GM12801 (cell line): ENCODE results near the gene AP1G2.

Experiments used
- TF ChIP-seq, protein P1 (sequence below): IDR thresholded peaks from one replicate; pipeline ENCODE4 v1.5.1; 2011; ENCODE audit warnings: control low read depth; ENCODE audit not compliant: insufficient read length; ENCODE audit errors: extremely low read depth

Gene AP1G2

DNA sequence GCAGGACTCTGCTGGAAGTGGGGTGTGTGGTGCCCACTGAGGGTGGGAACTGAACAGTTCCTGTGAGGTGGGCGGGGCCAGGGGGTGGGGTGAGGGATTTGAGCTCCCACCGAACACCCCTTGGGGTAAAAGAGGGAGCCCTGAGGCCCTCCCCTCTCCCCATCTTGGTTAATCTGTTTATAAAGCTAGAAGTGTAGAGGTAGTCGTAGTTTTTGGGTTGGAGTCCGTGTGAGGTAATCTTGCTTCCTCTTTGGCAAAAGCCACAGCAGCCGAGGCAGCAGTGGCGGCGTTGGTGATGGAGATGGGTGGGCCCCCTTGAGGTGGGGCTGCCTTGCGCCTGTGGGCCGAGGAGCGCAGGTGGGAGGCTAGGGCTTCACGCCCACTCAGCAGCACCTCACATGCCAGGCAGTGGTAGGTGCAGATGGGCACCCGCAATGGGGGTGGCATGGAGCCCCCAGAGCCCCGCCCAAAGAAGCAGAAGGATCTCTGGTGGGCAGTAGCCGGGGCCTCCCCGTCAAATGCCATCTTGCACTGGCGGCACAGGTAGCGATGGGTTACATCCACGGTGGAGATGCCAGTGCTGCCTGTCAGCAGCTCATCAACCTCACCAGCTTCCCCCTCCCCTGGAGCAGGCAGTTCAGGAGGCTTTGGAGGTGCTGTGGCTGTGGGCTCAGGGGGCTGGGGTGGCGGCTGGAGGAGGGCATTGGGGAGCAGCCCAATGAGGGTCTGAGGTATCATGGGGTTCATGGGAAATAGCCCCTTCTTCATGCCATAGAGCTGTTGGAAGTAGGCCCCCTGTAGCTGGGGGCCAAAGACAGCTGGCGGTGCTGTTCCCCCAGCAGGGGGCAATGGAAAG is 45.6 kb downstream of the AP1G2 start:
- TF ChIP-seq, protein P1, sequence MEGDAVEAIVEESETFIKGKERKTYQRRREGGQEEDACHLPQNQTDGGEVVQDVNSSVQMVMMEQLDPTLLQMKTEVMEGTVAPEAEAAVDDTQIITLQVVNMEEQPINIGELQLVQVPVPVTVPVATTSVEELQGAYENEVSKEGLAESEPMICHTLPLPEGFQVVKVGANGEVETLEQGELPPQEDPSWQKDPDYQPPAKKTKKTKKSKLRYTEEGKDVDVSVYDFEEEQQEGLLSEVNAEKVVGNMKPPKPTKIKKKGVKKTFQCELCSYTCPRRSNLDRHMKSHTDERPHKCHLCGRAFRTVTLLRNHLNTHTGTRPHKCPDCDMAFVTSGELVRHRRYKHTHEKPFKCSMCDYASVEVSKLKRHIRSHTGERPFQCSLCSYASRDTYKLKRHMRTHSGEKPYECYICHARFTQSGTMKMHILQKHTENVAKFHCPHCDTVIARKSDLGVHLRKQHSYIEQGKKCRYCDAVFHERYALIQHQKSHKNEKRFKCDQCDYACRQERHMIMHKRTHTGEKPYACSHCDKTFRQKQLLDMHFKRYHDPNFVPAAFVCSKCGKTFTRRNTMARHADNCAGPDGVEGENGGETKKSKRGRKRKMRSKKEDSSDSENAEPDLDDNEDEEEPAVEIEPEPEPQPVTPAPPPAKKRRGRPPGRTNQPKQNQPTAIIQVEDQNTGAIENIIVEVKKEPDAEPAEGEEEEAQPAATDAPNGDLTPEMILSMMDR: no peak

DNA sequence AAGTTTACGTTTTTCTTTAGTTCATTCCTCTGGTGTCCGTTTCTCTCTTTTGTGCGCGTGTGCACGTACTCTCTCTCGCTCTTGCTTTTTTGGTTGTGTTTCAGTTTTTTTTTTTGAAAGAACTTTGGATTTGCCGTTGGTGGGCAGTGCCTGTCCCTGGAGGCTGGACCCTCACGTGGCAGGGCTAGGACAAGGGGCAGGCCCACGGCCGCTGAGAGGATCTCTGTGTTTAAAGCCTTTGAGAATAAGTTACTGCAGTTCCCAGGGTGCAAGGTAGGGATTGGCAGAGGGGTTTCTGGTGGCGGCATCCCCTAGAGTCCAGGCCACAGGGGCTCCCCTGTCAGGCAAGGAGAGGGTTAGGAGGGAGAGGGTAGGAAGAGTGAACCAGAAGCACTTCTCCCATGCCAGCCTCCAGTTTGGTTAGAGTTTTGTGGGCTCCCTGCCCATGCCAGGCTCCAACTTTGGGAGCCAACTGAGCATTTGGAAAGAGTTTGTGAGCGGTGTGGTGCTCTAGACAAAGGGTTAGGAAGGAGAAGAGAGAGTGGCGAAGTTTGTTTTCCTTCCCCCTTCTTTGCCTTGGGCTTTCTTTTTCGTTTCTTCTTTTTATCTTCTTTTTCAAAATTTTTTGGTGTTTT is 46.6 kb downstream of the AP1G2 start:
- TF ChIP-seq, protein P1: no peak

GRCh38 chr14:23518709-23519108 is 48.9 kb downstream of the AP1G2 start:
- TF ChIP-seq, protein P1: no peak

DNA sequence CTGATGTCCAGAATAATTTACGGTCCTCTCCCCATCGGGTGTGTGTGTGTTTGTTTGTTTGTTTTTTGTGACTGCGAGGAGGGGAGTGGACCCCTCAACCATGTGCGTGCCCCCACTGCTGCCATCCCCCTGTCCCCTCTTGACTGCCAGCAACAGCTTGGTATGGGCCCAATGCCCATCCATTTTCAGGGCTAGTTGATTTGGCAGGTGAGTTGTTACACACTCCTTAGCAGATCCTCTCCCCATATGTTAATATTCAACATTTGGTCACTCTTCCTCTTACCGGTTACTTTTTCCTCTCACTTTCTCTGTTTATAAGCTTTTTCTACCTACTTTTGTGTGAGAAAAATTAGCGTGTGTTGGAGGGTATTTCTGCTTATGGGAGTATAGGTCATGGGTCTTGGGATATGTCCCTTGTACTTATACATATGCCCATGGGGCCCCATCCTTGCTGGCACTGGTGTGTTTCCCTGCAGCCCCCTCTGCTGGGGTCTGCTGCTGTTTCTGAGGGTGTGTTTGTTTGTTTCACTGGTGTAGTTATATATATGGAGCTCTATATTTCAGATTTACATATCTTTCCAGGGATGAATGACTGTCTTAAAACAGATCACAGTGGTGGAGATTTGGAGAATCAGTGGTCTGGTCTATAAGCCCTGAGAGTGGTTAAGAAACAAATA is 49.8 kb downstream of the AP1G2 start:
- TF ChIP-seq, protein P1: no peak

DNA sequence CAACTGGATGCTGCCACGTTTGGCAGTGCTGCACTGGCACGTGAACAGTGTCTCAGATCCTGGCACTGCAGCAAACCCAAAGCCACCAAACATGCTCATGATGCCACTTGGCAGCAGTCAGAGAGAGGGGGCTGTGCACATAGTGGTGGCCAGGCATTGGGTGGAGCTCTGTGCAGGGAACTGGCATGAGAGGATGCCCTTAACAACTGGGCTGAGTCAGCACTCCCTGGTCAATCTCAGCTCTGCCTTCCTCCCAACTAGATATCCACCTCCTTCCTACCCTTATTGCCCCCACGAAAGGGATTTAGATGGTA is 53.0 kb downstream of the AP1G2 start:
- TF ChIP-seq, protein P1: no peak

DNA sequence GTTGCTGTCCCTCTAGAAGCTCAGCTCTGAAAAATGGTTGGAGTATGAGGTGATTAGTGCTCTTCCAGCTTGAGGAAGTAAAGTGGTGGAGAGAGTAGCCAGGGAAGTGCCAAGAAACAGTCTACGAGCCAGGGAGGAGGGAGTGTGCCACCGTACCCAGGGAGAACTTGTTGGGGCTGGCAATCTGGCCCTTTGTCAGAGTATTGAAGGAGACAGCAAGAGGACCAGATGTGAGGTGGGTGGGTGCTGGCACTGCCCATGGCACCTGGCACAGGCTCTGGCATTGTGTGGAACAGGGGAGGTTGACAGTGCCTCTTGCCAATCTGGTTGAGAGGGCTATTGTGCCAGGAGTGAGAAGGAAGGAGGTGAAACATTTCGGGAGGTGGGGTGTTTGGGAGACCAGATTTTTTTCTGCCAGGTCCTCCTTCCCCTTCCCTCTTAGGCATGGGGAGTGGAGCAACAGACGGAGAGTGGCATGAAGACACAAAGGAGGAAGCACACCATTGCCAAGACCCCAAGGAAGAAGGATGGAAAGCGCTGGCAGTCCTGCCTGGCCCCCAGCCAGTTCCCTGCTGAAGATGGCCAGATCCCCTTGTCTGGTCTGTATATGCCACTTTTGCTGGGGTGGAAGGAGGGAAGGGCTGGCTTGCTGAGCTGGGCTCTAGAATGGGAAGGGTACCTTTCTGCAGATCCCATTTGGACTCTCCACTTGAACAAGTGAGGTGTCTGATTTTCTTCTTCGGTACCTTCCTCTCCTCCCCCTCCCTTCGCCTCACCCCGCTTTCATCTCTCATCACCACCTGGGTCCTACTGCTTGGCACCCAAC is 53.6 kb downstream of the AP1G2 start:
- TF ChIP-seq, protein P1: no peak
